ENCODE measurements around the gene KDM6A. TPM values are rescaled to one million over a fixed set of nuclear protein-coding genes. Genes with fewer than 3 reads are reported as not detected.

The KDM6A gene
- total RNA-seq, 2 donors from 2014 or later = 16.9 to 18.2 TPM

- Histone ChIP-seq H3K27me3 (no peaks in the 10 kb centered on the region), H3K36me3 (no peaks in the 10 kb centered on the region), H3K4me1 (peaks cover 0 to 45% of the 10 kb centered on the region in 2 donors), H3K9me3 (no peaks in the 10 kb centered on the region), H3K4me3 (peak overlapping the region; percentile 96 to 98), H3K27ac (peak overlapping the region; percentile 100)
- no peak for TF ChIP-seq CTCF (IDR thresholded peaks at IDR 0.05)
- DNase-seq (ENCODE audit: low spot score) = peak; percentile 68
Observed at GRCh38 chrX:44873415-44874276, 658 bp downstream of the KDM6A start.

- TF ChIP-seq CTCF (IDR thresholded peaks at IDR 0.05) = no peak
- no peaks in the 10 kb centered on the region for H3K36me3 ChIP-seq
- peak overlapping the region; percentile 96 to 98 for H3K4me3 ChIP-seq
- peak overlapping the region; percentile 100 for H3K27ac ChIP-seq
- no peaks in the 10 kb centered on the region for H3K9me3 ChIP-seq
- H3K4me1 ChIP-seq = peaks cover 0 to 52% of the 10 kb centered on the region in 2 donors
- DNase-seq (ENCODE audit: low spot score) = no peak
- no peaks in the 10 kb centered on the region for H3K27me3 ChIP-seq
Observed at GRCh38 chrX:44874420-44875184, 1.6 kb downstream of the KDM6A start.

- Histone ChIP-seq H3K27me3 (no peaks in the 10 kb centered on the region), H3K4me1 (peaks cover 0 to 52% of the 10 kb centered on the region in 2 donors), H3K36me3 (no peaks in the 10 kb centered on the region), H3K9me3 (no peaks in the 10 kb centered on the region), H3K4me3 (peak overlapping the region; percentile 96 to 98), H3K27ac (peak overlapping the region; percentile 100)
- TF ChIP-seq CTCF (IDR thresholded peaks at IDR 0.05) = no peak
- DNase-seq (ENCODE audit: low spot score) = no peak
Observed at GRCh38 chrX:44875185-44875489, 2.1 kb downstream of the KDM6A start.

- DNase-seq (ENCODE audit: low spot score) = no peak
- Histone ChIP-seq H3K27me3 (no peaks in the 10 kb centered on the region), H3K4me1 (peaks cover 0 to 50% of the 10 kb centered on the region in 2 donors), H3K36me3 (no peaks in the 10 kb centered on the region), H3K4me3 (peak overlapping the region in 1 of 2 donors; percentile 98), H3K9me3 (no peaks in the 10 kb centered on the region), H3K27ac (no peak overlapping the region)
- no peak for TF ChIP-seq CTCF (IDR thresholded peaks at IDR 0.05)
Observed at GRCh38 chrX:44876086-44876485, 3.1 kb downstream of the KDM6A start.

GRCh38 chrX:44876767-44877166, 3.8 kb downstream of the KDM6A start:
- no peaks in the 10 kb centered on the region for H3K36me3 ChIP-seq
- H3K4me3 ChIP-seq = no peak overlapping the region
- no peak for TF ChIP-seq CTCF (IDR thresholded peaks at IDR 0.05)
- no peaks in the 10 kb centered on the region for H3K27me3 ChIP-seq
- no peak for DNase-seq (ENCODE audit: low spot score)
- peaks cover 0 to 43% of the 10 kb centered on the region in 2 donors for H3K4me1 ChIP-seq
- H3K9me3 ChIP-seq = no peaks in the 10 kb centered on the region
- H3K27ac ChIP-seq = no peak overlapping the region
